Measurements from ENCODE around the gene OGFOD1.

Gene OGFOD1

DNA sequence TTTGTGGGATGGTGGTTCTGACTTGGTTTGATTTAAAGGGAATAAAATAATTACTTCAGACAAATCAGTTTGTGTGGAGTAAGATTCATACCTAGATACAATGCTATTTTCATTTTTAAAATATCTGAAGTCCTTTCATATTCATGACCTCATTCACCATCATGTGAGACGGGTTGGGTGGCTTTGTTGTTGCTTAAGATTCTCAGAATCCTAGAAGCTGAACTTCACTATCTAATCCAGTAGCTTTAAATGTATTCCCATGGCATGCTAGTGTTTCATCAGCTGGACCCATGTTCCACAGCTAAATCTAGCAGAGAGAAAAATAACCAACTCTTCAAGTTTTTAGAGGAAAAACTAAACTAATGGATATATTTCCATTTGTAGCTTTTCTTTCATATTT is 23.3 kb upstream of the OGFOD1 start:
- no peak for DNase-seq

DNA sequence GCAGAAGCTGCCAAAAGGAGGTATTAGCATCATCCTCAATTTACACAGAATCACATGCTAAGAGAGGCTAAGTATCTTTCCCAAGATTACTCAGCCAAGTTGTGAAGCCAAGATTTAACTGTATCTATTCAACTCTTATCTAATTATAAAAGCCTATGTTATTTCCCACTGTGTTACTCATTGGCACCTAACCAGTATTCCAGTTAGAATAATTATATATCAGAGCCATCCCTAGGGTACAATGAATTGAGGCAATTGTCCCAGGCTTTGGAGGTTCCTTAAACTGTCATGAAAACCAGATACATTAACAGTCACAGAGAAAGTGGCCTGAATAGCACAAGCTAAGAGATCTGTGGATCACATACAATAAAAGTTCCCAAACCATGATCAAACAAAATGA is 15.1 kb upstream of the OGFOD1 start:
- no peak for DNase-seq

DNA sequence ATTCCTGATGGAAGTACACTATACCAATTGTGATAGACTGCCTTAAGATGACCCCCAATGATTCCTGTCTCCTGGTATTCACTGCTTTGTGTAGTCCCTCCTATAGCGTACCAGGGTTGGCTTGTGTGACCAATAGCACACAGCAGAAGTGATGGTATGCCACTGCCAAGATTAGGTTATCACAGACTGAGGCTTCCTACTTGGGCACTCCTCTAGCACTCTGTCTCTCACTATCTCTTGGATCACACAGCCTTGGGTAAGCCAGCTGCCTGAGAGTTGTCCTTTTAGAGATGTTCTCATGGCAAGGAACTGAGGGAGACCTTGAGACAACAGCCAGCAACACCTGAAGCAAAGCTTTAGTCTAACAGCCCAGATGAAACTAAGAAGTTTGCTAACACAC is 13.3 kb upstream of the OGFOD1 start:
- no peak for DNase-seq

DNA sequence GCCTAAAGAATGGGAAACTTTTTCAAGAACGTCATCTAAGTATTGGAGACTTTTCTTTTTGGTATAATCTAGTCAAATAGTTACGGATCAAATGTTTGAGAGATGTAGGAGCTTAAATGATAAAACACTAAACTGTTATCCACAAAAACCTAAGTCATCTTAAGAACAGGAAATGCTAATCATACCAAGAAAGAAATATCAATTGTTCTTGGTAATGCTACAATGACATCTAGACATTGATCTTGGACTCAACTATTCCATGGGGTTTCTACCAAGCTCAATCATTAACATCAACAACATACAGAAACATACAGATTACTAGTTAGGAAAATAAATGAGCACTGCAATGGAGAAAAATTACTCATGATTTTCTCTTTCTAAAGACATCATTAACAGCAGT is 4.1 kb upstream of the OGFOD1 start:
- DNase-seq, result no peak

GRCh38 chr16:56448005-56448404 is 3.3 kb upstream of the OGFOD1 start:
- no peak for DNase-seq

DNA sequence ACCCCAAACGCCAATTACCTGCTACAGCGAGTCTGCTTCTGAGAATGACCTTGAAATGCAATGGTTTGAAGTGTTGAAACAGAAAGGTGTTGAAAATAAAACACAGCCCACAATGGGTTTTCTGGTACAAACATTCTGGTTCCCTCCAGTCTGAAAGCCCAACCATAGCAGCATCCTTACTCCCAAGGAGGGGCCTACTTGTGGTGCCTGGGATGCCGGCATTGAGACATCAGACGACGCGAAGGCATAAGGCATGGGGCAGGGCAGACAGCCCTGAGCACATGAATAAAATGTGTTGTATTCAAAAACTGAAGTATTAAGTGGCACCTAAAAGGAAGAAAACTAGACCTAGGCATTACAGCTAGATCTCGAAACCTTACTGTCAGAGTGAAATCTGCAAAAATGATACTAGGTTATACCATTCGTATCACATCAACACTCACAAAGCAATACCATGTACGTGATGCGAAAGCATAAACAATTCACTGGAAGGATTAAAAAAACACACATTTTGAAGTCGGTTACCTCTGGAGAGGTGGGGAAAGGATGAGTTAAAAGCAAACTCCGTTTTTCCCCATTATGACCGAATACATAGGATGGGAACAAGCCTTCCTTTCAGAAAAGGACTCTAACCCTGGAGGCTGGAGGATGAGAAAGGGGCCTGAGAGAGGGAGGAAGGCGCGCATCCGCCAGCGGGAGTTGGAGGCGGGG is 924 bp upstream of the OGFOD1 start:
- DNase-seq, result no peak

DNA sequence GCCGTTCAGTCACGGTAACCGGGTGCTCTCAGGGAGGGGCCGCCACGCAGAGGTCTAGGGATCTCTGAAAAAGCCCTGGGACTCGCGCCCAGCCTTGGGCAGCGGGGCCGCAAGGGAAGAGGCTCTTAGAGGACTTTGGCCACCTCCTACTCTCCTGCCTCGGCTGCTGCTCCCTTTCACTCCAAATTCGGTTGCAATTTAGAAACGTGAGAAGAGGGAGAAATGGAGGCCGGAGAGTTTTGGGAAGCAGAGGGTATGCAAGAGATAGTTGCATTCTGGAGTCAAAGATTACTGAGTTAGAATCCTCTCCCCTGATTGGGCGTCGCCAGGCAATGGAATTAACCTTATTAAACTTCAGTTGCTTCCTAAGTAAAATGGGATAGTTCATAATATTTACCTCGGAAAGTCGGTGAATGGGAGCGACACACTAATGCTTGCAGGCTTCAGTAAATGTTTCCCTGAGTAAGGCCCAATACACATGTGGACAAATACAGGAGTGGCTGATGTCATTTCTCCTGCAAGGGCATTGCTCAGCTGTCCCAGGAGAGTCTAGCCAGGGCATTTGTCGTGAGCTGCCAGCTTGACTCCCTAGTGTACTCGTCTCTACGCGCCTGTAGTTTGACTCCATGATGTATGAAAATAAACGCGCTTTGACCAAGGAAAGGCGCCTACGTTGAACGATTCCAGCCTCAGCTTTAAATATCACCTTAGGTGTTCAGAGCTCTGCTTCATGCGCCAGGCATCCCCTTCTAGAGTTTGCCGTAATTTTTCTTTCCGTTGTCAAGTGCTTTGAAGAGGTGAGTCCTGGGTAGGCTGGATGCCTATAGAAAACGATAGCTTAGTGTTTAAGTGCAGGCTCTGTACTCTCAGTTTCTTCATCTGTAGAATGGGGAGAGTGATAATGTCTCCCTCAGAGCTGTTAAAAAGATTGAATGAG is 667 bp downstream of the OGFOD1 start:
- no peak for DNase-seq

- DNase-seq, result no peak
Observed at GRCh38 chr16:56457927-56458470, 6.6 kb downstream of the OGFOD1 start.

DNA sequence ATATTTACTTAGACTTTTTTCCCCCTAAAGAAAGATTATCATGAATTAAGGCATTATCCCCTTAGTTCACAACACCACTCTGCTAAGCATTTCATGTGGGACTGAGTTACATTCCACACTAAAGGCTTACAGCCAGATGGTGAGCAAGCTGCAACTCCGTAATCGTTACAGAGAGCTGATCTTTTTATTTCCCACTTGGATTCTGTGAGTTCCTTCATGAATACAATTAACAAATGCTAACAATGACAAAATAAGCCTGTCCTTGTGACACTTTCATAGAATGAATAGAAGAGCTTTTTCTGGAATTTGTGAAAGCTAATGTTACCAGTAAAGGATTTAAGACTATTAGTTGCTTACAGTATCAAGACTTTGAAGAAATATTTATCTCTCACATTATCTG is 8.7 kb downstream of the OGFOD1 start:
- DNase-seq, result no peak

- DNase-seq, result no peak
Observed at GRCh38 chr16:56462064-56462796, 10.9 kb downstream of the OGFOD1 start.

DNA sequence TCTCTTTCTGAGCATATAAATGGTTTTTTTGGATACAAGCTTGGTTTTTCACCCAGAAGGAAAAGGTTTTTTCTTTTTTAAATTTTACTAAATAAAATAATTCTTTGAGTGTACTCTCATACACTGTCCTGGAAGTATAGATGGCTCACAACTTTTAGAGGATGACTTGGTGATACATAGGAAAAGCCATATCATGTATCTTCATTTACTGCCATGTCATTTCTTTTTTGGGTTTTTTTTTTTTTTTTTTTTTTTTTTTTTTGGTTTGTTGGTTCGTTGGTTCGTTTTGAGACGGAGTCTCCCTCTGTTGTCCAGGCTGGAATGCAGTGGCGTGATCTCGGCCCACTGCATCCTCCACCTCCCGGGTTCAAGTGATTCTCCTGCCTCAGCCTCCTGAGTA is 11.8 kb downstream of the OGFOD1 start:
- DNase-seq, result no peak

- DNase-seq, result no peak
Observed at GRCh38 chr16:56466344-56466743, 15.0 kb downstream of the OGFOD1 start.

DNA sequence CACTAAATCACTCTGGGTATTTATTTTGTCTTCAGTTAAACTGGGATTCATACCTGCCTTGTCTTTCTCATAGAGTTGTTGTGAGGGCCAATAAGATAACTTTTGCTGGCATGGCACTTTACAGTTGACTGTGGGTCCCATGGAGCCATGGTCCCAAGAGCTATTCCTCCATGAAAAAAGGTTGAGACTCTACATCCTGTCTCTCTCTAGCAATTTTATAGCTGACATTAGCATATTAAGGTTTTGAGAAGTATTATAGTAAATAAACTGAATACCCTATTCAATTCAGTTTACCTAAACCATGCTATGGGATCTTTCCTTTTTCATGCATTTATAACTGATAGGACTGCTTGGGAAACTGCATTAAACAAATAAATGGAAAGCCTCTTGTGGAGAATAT is 17.4 kb downstream of the OGFOD1 start:
- DNase-seq, result no peak

- no peak for DNase-seq
Observed at GRCh38 chr16:56469748-56470147, 18.4 kb downstream of the OGFOD1 start.

DNA sequence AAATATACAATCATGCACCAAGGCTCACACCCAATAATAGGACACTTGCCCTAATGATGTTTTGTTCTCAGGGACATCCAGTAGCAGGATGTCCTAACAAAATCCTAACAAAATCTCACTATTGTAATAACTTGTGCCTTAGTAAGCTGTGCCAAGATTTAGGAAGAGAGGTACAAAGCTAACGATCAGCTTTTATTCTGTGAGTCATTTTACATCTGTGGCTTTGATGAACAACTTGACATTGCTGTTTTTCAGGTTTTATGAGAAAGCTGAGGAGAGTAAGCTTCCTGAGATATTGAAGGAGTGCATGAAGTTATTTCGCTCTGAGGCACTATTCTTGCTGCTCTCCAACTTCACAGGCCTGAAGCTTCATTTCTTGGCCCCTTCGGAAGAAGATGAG is 18.9 kb downstream of the OGFOD1 start:
- DNase-seq, result no peak

- DNase-seq, result no peak
Observed at GRCh38 chr16:56470666-56471065, 19.3 kb downstream of the OGFOD1 start.

GRCh38 chr16:56475201-56475600 is 23.8 kb downstream of the OGFOD1 start:
- no peak for DNase-seq

DNA sequence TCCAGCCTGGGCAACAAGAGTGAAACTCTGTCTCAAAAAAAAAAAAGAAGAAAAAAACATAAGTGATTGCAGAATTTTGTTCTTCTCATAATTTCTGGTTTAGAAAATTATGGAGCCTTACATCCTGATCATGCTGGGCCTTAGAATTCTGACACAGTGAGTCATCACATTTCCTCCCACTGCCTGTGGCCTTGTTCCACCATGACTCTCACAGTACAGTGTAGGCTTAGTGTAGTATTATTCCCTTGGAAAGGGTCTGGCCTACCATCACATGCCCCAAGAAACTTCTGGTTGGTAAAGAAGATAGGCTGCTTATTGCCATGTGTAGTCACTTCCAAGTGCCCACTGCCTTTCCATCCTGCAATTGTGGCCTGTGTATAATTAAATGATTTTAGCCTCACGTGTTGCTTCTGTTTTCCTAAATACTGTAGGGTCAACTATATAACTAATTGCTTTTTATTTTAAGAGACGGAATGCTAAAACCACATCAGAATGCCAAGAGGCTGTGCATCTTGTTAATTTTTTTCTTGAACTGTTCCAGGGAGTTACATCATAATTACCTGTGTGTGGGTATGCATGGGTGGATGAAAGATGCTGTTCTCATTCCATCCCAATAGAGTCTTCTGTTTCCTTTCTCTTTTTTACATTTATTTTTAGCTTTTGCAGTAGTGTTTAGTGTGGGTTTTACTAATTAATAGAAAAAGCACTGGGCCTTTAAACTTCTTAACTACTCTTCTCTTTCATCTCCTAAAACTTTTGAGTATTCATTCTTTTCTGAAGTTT is 25.9 kb downstream of the OGFOD1 start:
- DNase-seq, result no peak

GRCh38 chr16:56478281-56479049 is 27.1 kb downstream of the OGFOD1 start:
- DNase-seq, result no peak

DNA sequence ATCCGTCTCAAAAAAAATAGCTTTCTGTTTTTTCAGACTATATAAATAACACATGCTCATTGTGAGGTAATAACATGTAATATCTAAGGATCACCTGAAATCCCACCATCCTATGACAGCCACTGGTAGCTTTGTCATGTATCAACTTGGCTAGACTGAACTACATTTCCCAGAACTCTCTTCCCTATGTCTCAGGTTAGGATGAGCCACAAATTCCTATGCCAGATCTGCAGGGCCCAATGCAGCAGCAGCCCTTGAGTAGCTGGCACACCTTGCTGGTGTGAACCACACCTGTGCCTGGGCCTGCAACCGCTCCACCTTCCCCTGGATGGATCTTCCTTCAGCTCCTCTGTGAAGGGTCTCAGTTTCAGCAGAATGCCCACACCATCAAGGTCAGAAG is 28.1 kb downstream of the OGFOD1 start:
- no peak for DNase-seq

- DNase-seq, result no peak
Observed at GRCh38 chr16:56480776-56481467, 29.6 kb downstream of the OGFOD1 start.
